ENCODE measurements around the gene RAB26. TPM values are rescaled to one million over a fixed set of nuclear protein-coding genes. Genes with fewer than 3 reads are reported as not detected.
"Not testable (repeated sequence)": the region's sequence is repeated elsewhere in the genome, so short reads cannot be mapped to it uniquely, and the experiment has no call there.

The RAB26 gene
- total RNA-seq, result 5.8 TPM

- DNase-seq, result peak; percentile 56
Observed at GRCh38 chr16:2147981-2148671, at the start of gene RAB26. Gene RAB26, plus strand, starts transcription at chr16:2148625. Its CDS starts 159 bp downstream, at chr16:2148784.

- not testable (repeated sequence) for DNase-seq
Observed at GRCh38 chr16:2101581-2101980, 46.8 kb upstream of the RAB26 start.

- no peak for DNase-seq
Observed at GRCh38 chr16:2102471-2102870, 46.0 kb upstream of the RAB26 start.

- DNase-seq, result not testable (repeated sequence)
Observed at GRCh38 chr16:2104464-2104863, 44.0 kb upstream of the RAB26 start.

DNA sequence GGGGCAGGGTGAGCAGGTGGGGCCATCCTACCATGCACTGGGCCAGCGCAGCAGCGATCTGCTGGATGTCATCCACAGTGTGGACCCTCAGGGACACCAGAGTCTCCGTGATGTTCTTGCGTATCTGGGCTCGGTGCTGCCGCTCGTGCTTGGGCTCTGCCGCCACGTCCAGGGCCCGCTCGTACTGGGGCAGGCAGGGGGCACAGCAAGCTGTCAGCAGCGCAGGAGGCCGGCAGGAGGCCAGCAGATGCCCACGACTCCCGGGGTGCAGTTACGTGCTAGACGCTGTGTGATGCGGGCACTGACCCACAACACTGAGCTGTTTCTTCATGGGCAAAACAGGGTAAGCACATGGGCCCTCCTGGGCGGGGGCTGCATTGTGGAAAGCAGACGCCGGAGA is 43.1 kb upstream of the RAB26 start:
- DNase-seq, result not testable (repeated sequence)

DNA sequence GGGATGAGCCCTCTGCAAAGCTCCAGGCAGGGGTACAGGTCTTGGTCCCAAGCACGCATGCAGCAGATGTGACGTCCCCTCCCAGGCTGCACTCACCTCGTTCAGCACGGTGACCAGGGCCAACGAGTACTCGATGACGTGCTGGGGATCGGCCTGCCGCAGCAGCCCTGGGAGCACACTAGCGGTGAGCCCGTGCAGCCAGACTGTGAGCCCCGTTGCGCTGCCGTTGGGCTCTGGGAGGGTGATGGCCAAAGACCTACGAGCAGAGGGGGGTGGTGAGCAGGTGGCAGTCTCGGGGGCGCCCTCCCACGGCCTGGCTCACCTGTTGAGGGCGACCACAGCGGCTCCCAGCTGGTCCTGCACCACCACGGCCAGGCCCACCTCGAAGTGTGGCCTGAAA is 42.7 kb upstream of the RAB26 start:
- DNase-seq, result not testable (repeated sequence)

DNA sequence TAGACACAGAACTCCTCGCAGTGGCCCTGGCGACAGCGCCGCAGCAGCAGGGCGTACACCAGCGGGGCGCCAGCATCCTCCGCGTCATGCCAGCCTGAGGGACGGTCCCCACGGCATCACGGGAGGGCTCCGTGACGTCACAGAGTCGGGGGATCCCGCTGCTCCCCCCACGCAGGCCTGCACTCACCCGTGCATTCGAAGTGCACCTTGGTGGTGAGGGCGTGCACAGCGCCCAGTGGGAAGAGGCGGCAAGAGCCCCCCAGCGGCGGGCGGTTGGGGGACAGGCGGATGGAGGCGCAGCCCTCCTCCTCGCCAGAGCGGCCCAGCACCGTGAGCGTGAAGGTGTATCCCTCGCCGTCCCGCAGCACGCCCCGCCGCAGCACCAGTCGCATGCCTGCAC is 42.2 kb upstream of the RAB26 start:
- DNase-seq, result not testable (repeated sequence)

DNA sequence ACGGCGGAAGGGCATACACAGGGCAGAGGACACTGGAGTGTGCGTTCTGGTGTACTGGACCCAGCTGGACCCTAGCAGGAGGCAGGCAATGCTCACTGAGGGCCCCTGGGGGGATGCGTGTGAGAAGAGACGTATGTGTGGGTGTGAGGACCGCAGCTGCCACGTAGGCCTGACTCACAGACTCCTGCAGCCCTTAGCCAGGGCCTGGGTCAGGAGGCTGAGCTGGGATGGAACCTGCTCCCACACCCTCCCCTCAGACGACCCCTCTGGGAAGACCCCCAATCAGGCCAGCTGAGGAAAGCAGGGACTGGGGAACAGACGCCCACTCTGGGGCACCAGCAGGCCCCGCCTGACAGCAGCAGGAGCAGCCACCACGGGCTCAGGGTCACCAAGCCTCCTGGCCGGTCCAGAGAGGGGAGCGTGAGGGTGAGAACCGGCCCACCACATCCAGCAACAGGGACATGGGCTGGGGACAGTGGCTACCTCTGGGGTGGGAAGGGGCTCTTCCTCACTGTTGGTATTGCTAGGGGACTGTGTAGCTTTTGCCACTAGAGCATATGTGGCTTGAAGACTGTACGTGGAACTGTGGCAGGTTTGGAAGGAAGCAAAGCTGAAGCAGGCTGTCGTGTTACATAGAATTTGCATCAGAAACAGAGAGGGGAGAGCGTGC is 41.2 kb upstream of the RAB26 start:
- DNase-seq, result not testable (repeated sequence)

DNA sequence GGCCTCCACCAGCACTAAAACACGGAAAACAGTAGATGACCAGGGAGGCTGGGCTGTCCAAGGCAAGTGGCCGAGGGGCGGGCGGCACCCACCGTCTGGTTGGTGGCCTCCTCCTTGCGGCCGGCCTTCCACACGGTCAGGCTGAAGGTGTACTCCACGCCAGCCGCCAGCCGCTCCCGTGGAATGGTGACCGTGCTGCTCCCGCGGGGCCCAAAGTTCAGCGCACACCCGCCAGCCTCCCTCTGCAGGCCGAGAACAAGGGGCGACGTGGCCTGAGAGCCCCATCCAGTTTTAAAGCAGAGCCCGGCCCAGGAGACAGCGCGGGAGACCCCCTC is 40.7 kb upstream of the RAB26 start:
- not testable (repeated sequence) for DNase-seq

- DNase-seq, result not testable (repeated sequence)
Observed at GRCh38 chr16:2108446-2109270, 39.8 kb upstream of the RAB26 start.

DNA sequence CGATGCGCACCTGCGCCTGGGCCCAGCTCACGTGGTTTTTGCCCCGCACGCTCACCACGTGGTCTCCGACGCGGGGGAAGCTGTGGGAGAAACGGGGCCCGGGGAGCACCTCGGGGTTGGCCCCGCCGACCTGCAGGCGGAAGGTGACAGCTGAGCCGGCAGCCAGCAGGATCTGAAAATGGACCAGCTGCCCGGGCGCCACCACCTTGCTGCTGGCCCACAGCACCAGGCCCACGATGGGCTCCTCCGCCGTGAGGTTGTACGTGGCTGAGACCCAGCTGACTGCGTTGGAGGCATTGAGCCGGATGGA is 39.2 kb upstream of the RAB26 start:
- DNase-seq, result not testable (repeated sequence)

- DNase-seq, result not testable (repeated sequence)
Observed at GRCh38 chr16:2109872-2110271, 38.6 kb upstream of the RAB26 start.

DNA sequence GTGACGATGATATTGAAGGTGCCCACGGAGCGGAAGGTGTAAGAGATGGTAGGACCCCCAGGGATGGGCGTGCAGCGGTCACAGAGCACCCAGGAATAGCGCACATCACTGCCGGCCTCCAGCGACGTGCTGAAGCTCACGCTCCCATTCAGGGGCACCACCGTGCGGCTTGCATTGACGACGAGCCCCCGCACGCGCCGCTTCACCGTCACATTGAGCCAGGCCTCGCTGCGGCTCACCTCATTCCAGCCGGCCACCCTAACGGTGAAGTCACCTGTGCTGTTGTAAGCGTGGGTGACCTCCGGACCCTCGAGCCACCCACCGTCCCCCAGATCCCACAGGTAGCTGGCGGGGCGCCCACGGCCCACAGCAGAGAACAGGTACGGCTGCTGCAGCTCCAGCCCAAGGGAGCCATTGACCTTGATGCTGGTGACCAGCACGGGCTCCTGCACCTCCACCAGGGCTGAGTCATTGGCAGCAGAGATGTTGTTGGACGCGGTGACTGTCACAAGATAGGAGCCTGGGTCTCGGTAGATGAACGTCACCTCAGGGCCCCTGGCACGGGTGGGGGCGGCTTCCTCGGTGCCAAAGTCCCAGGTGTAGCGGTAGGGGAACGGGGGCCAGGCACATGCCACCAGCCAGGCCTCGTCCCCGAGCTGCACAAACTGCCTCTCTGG is 38.0 kb upstream of the RAB26 start:
- DNase-seq, result not testable (repeated sequence)

- not testable (repeated sequence) for DNase-seq
Observed at GRCh38 chr16:2111009-2111353, 37.4 kb upstream of the RAB26 start.

GRCh38 chr16:2111412-2112335 is 36.8 kb upstream of the RAB26 start:
- DNase-seq, result not testable (repeated sequence)

DNA sequence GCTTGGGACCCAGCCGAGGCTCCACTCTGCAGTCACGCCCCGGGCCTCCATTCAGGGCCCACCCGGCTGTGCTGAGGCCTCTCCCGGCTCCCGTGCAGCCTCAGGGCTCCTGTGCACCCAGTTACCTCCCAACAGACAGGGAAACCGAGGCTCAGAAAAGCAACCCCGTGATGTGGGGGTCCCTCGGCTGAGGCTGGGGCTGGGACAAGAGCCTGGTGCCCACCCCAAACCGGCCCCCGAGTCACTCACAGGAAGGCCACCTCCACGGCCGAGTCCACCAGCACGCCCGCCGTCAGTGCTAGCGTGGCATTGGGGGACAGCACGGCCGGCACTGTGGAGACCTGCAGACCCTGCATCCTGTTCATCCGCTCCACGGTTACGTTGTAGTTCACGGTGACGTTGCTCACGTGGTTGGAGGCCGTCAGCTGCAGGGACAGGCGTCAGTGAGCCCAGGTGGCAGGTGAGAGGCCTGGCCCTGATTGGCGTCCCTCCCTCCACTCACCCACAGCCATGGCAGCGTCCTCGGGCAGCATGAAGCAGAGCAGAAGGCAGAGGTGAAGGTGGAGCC is 35.8 kb upstream of the RAB26 start:
- not testable (repeated sequence) for DNase-seq

GRCh38 chr16:2114225-2114624 is 34.2 kb upstream of the RAB26 start:
- not testable (repeated sequence) for DNase-seq

DNA sequence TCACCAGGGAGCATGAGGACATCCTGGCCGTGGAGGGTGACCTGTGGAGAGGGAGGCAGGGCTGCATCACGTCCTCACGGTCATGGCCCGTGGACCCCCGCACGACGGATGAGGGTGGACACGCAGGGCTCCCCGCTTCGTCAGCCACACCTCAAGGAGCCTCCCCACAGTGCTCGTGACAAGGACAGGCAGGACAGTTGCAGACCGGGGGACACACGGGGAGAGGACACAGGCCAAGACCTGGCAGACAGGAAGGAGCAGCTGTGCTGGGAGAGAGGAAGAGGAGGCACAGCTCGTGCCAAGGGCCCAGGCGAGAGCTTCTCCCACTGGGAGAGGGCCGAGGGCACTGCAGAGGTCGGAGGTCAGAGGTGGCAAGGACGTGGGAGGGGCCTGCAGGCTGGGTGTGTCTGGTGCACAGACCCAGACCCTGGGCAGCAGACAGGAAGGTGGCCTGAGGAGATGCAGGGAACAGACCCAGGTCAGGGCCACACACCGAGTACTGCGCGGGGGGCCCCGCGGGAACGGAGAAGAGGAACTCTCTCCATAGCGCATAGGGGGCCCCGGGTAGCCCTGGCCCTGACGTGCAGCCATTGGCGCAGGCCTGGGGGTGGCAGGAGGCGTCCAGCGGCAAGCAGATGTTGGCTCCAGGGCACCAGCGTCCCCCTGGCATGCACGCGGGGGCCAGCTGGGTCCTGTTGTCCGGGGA is 33.4 kb upstream of the RAB26 start:
- not testable (repeated sequence) for DNase-seq

GRCh38 chr16:2115591-2115973 is 32.8 kb upstream of the RAB26 start:
- DNase-seq, result no peak

DNA sequence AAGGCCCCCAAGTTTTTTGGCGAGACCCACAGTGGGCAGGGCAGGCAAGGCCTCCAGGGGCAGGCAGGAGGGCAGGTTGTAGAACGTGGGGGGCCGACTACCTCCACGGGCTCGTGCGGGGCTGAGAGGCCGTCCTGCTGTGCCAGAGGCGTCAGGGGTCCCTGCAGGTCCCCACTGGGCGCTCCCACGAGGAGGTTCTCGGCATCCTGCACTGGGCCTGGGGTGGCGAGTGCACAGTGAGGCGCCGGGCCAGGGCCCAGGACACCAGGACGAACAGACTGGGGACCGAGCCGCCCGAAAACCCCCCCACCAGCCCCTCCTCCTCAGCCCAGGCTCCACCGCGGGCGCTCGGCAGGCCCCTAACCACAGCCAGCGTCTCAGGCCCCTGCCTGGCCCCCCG is 32.0 kb upstream of the RAB26 start:
- DNase-seq, result not testable (repeated sequence)

GRCh38 chr16:2117341-2117740 is 31.1 kb upstream of the RAB26 start:
- DNase-seq, result not testable (repeated sequence)

All from occipital lobe (tissue), 2 donors.